Measurements from ENCODE around the gene CAV1.

DNA sequence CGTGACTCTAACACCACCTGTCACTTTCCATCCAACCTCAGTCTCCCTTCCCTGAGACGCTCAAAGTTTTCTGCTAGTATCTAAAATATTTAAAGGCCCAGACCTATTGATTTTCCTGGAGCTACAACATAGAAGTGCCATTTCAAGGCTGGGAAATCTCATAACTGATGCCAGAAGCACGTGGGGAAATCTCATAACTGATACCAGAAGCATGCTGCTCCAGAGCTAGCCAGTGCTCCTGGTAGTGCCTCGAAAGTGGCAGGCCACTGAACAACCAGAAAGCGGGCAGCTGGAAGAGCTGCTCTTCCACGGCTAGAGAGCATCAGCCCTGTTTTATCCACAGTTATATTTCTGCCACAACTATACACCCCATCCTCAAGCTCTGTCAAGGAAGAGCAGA is 72.5 kb downstream of the CAV1 start:
- TF ChIP-seq, protein P1, sequence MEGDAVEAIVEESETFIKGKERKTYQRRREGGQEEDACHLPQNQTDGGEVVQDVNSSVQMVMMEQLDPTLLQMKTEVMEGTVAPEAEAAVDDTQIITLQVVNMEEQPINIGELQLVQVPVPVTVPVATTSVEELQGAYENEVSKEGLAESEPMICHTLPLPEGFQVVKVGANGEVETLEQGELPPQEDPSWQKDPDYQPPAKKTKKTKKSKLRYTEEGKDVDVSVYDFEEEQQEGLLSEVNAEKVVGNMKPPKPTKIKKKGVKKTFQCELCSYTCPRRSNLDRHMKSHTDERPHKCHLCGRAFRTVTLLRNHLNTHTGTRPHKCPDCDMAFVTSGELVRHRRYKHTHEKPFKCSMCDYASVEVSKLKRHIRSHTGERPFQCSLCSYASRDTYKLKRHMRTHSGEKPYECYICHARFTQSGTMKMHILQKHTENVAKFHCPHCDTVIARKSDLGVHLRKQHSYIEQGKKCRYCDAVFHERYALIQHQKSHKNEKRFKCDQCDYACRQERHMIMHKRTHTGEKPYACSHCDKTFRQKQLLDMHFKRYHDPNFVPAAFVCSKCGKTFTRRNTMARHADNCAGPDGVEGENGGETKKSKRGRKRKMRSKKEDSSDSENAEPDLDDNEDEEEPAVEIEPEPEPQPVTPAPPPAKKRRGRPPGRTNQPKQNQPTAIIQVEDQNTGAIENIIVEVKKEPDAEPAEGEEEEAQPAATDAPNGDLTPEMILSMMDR (IDR thresholded peaks at IDR 0.05; ENCODE audit: poor library complexity, severe bottlenecking): no peak
- TF ChIP-seq EP300 (conservative IDR thresholded peaks at IDR 0.05; ENCODE audit: poor library complexity, severe bottlenecking) (no peak), EZH2 (IDR thresholded peaks at IDR 0.05; ENCODE audit: borderline replicate concordance, insufficient read depth, low read length, poor library complexity, severe bottlenecking) (no peak), TAF1 (IDR thresholded peaks at IDR 0.05; ENCODE audit: low read depth) (no peak), MXI1 (conservative IDR thresholded peaks at IDR 0.05; ENCODE audit: poor library complexity, severe bottlenecking) (no peak), POLR2AphosphoS5 (IDR thresholded peaks at IDR 0.05) (no peak), SMC3 (conservative IDR thresholded peaks at IDR 0.05; ENCODE audit: poor library complexity) (no peak)
- TF ChIP-seq, protein P2, sequence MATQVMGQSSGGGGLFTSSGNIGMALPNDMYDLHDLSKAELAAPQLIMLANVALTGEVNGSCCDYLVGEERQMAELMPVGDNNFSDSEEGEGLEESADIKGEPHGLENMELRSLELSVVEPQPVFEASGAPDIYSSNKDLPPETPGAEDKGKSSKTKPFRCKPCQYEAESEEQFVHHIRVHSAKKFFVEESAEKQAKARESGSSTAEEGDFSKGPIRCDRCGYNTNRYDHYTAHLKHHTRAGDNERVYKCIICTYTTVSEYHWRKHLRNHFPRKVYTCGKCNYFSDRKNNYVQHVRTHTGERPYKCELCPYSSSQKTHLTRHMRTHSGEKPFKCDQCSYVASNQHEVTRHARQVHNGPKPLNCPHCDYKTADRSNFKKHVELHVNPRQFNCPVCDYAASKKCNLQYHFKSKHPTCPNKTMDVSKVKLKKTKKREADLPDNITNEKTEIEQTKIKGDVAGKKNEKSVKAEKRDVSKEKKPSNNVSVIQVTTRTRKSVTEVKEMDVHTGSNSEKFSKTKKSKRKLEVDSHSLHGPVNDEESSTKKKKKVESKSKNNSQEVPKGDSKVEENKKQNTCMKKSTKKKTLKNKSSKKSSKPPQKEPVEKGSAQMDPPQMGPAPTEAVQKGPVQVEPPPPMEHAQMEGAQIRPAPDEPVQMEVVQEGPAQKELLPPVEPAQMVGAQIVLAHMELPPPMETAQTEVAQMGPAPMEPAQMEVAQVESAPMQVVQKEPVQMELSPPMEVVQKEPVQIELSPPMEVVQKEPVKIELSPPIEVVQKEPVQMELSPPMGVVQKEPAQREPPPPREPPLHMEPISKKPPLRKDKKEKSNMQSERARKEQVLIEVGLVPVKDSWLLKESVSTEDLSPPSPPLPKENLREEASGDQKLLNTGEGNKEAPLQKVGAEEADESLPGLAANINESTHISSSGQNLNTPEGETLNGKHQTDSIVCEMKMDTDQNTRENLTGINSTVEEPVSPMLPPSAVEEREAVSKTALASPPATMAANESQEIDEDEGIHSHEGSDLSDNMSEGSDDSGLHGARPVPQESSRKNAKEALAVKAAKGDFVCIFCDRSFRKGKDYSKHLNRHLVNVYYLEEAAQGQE (IDR thresholded peaks at IDR 0.05; ENCODE audit: borderline replicate concordance): no peak
